HG02981 (cell line): Measurements from ENCODE around the gene BMPR1A.
A peak's percentile ranks its signal among the peaks of the same experiment; 100 is the strongest.
"Not testable (repeated sequence)": the region's sequence is repeated elsewhere in the genome, so short reads cannot be mapped to it uniquely, and the experiment has no call there.

Experiments used
- ATAC-seq: cut with Tn5 transposase; IDR thresholded peaks from one replicate; pipeline ENCODE4 v1.9.1; 2021; ENCODE audit warnings: mild to moderate bottlenecking, moderate library complexity; ENCODE audit not compliant: unreplicated experiment

BMPR1A gene

GRCh38 chr10:86833969-86834368, 77.5 kb downstream of the BMPR1A start:
- ATAC-seq = no peak

GRCh38 chr10:86836044-86836443, 79.6 kb downstream of the BMPR1A start:
- no peak for ATAC-seq

GRCh38 chr10:86837663-86838062, 81.2 kb downstream of the BMPR1A start:
- ATAC-seq = no peak

- no peak for ATAC-seq
Measured at GRCh38 chr10:86840498-86840897, 84.1 kb downstream of the BMPR1A start.

- ATAC-seq = no peak
Measured at GRCh38 chr10:86846088-86846487, 89.7 kb downstream of the BMPR1A start.

GRCh38 chr10:86848747-86849146, 92.3 kb downstream of the BMPR1A start:
- ATAC-seq = no peak

GRCh38 chr10:86849181-86849894, 92.9 kb downstream of the BMPR1A start:
- ATAC-seq = peak; percentile 69

GRCh38 chr10:86850481-86850880, 94.1 kb downstream of the BMPR1A start:
- ATAC-seq = no peak

- no peak for ATAC-seq
Measured at GRCh38 chr10:86851328-86852207, 95.1 kb downstream of the BMPR1A start.

GRCh38 chr10:86853582-86853981, 97.2 kb downstream of the BMPR1A start:
- ATAC-seq = not testable (repeated sequence)

GRCh38 chr10:86855513-86855912, 99.1 kb downstream of the BMPR1A start:
- no peak for ATAC-seq

- no peak for ATAC-seq
Measured at GRCh38 chr10:86856156-86856555, 99.7 kb downstream of the BMPR1A start.

- ATAC-seq = no peak
Measured at GRCh38 chr10:86857128-86857721, 100.8 kb downstream of the BMPR1A start.

GRCh38 chr10:86858011-86858410, 101.6 kb downstream of the BMPR1A start:
- no peak for ATAC-seq

GRCh38 chr10:86861351-86861750, 104.9 kb downstream of the BMPR1A start:
- ATAC-seq = no peak

GRCh38 chr10:86862373-86862772, 106.0 kb downstream of the BMPR1A start:
- no peak for ATAC-seq

GRCh38 chr10:86862786-86863483, 106.5 kb downstream of the BMPR1A start:
- ATAC-seq = no peak

GRCh38 chr10:86863484-86863842, 107.0 kb downstream of the BMPR1A start:
- ATAC-seq = no peak

- not testable (repeated sequence) for ATAC-seq
Measured at GRCh38 chr10:86865011-86865811, 108.8 kb downstream of the BMPR1A start.

- ATAC-seq = no peak
Measured at GRCh38 chr10:86867149-86867548, 110.7 kb downstream of the BMPR1A start.
